OCI-LY3 (cell line): ENCODE measurements around the gene FAM169A.

Source experiments
- EZH2phosphoT487 ChIP-seq: fragments of 200-600 bp; shearing (Covaris generic); IDR thresholded peaks from 2 replicates; pipeline ENCODE4 v1.6.1; 2018; ENCODE audit warnings: antibody characterized with exemption, mixed run types, low read depth
- TF ChIP-seq, protein P1 (sequence below): fragments of 200-600, 300-600 bp; sonication (generic); IDR thresholded peaks from 2 replicates; pipeline ENCODE4 v1.5.1; 2014; ENCODE audit warnings: antibody characterized with exemption, low read length, low read depth

DNA sequence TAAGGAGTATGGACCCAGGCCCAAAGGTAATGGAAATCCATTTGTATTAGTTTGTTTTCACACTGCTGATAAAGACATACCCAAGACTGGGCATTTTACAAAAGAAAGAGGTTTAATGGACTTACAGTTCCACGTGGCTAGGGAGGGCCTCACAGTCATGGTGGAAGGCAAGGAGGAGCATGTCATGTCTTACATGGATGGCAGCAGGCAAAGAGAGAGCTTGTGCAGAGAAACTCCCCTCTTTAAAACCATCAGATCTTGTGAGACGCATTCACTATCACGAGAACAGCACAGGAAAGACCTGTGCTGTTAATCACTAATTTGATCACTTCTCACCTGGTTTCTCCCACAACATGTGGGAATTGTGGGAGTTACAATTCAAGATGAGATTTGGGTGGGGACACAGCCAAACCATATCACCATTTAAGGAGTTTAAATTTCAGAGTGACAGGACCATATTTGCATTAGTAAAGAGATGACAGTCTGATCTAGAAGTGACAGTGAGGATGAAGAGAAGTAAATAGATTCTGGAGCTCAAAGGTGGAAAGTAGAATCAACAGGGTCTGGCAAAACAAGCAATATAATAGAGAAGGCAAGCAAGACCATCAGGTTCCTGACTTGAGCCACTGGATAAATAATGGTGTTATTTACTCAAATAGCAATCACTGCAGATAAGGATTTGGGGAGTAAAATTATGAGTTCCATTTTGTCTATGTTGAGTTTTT, 7.5 kb upstream of the FAM169A start:
- TF ChIP-seq, protein P1, sequence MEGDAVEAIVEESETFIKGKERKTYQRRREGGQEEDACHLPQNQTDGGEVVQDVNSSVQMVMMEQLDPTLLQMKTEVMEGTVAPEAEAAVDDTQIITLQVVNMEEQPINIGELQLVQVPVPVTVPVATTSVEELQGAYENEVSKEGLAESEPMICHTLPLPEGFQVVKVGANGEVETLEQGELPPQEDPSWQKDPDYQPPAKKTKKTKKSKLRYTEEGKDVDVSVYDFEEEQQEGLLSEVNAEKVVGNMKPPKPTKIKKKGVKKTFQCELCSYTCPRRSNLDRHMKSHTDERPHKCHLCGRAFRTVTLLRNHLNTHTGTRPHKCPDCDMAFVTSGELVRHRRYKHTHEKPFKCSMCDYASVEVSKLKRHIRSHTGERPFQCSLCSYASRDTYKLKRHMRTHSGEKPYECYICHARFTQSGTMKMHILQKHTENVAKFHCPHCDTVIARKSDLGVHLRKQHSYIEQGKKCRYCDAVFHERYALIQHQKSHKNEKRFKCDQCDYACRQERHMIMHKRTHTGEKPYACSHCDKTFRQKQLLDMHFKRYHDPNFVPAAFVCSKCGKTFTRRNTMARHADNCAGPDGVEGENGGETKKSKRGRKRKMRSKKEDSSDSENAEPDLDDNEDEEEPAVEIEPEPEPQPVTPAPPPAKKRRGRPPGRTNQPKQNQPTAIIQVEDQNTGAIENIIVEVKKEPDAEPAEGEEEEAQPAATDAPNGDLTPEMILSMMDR: no peak
- TF ChIP-seq EZH2phosphoT487: no peak
